Measurements from ENCODE around the gene NCK1.

GRCh38 chr3:136818769-136819391 lies 43.1 kb upstream of the NCK1 start, which contains the start of gene SLC35G2:
- TF ChIP-seq POLR2AphosphoS5 (IDR thresholded peaks at IDR 0.05; ENCODE audit: borderline replicate concordance, low read depth, low read length) (peak; percentile 73), EZH2 (IDR thresholded peaks at IDR 0.05) (no peak)

All from SK-N-MC (cell line).